ENCODE data around the gene CAPN11.

CAPN11 gene

DNA sequence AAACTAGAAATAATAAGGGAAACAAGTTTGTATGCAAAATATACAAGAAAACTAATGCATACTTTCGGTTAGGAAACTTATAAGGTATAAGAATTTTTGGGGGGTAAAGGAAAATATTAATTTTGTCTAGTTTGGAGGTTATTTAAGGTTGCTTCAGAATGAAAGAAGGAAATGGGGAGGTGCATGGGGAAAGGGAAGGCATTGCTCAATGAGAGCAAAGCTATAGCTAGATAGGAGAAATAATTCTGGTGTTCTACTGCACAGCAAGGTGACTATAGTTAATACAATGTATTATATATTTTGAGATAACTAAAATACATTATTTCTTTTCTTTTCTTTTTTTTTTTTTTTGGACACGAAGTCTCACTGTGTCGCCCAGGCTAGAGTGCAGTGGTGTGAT is 52.7 kb downstream of the CAPN11 start:
- no peak for DNase-seq (ENCODE audit: low read depth, low spot score)

GRCh38 chr6:44214307-44214706 is 55.7 kb downstream of the CAPN11 start:
- DNase-seq (ENCODE audit: low read depth, low spot score), result no peak

DNA sequence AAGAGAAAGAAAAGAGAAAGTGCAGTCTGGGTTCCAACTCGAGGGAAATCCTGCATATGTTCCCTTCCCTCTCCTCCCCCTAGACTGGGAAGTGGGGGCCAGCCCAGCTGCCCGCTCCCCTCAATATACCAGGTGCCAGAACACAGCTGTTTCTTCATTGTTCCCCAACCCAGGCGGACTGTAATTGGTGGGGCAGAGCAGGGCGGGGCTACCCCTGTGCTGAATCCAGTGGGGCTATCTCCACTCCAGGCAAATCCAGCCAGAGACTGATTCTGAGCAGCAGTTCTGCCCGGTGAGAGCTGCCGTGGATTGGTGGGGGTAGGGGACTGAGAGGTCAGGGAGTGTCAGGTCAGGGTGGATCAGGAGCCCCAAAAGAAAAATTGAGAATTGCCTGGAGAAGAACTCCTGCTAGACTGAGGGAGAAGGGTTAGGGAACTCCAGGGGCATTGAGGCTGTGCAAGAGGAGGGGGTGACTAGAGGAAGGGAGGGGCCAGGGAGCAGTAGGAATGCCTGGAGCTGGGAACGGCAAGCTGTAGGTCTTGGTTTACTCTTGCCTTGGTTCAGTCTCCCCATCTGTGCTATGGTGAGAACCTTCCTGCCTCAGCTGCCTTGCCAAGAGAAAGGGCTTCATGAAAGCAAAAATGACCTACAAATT is 58.2 kb downstream of the CAPN11 start, which contains the start of gene MYMX:
Gene MYMX (plus strand): TSS at position 250 of the 655 bp plus-strand sequence. CDS start 546 bp downstream, outside the sequence.
- no peak for DNase-seq (ENCODE audit: low read depth, low spot score)

- DNase-seq (ENCODE audit: low read depth, low spot score), result peak; percentile 76
Observed at GRCh38 chr6:44217332-44218143, 58.9 kb downstream of the CAPN11 start.

GRCh38 chr6:44219053-44219814 is 60.6 kb downstream of the CAPN11 start:
- DNase-seq (ENCODE audit: low read depth, low spot score), result peak; percentile 69

DNA sequence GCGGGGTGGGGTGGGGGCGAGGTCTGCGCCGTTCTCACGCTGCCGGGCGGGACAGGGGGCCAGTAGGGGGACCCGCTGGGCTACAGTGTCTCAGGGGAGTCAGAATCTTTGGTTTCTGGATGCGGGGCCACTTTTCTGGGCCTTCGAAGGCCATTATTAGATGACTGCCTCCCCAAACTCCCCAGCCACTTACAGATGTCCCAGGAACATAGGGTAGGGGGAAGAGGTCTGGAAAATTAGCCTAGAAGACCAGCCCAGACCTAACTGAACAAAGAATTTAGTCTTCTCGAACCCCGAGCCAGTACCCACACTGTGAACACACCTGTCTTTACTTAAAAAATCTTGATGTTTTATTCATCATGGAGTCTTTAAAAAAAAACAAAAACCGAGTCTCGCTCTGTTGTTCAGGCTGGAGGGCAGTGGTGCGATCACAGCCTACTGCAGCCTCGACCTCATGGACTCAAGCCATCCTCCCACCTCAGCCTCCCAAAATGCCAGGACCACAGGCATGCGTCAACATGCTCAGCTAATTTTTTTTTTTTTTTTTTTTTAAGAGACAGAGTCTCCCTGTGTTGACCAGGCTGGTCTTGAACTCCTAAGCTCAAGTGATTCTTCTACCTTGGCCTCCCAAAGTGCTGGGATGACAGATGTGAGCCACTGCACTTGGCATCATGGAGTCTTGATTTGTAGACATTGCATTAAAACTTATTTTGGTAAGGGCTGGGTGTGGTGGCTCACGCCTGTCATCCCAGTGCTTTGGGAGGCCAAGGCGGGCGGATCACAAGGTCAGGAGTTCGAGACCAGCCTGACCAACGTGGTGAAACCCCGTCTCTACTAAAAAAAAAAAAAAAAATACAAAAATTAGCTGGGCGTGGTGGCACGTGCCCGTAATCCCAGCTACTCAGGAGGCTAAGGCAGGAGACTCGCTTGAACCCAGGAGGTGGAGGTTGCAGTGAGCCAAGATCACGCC is 61.5 kb downstream of the CAPN11 start:
- DNase-seq (ENCODE audit: low read depth, low spot score), result no peak

GRCh38 chr6:44220913-44221290 is 62.3 kb downstream of the CAPN11 start:
- DNase-seq (ENCODE audit: low read depth, low spot score), result no peak

- peak; percentile 93 for DNase-seq (ENCODE audit: low read depth, low spot score)
Observed at GRCh38 chr6:44221291-44221960, 62.8 kb downstream of the CAPN11 start.

- DNase-seq (ENCODE audit: low read depth, low spot score), result no peak
Observed at GRCh38 chr6:44221961-44222335, 63.3 kb downstream of the CAPN11 start.

GRCh38 chr6:44222486-44223318 is 64.1 kb downstream of the CAPN11 start:
- no peak for DNase-seq (ENCODE audit: low read depth, low spot score)

DNA sequence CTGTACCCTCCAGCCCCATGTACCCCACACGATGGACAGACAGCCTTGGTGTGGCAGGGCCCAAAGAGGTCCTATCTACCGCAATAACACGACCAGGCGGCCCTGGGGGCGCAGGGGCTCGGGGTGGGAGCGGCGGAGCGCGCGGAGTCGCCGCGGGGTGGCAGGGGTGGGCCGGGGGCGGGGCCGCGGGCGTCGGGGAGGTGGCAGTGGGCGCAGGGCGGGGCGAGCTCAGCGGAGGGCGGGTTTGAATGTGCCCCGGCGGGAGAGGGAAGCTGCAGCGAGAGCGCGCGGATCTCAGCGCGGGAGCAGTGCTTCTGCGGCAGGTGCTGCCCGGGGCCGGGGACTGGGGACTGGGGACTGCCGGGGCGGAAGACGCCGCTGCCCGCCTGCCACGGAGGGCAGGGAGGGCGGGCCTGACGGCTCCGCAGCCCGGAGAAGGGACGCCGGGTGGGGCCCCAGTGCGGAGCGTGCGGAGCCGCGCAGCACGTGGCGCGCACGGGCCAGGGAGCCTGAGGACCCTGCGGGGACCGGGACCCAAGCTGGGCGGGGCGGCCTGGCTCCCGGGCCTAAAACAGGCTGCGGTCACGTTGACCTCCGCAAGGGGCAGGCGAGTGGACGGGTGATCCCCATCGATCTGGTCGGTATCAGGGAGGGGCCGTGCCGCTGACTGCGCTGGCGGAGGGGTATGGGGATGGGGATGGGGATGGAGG is 64.9 kb downstream of the CAPN11 start, which contains the start of gene SLC29A1:
Gene SLC29A1 (plus strand): TSS at position 277 of the 710 bp plus-strand sequence. CDS start 3,719 bp downstream, outside the sequence.
- DNase-seq (ENCODE audit: low read depth, low spot score), result peak; percentile 77

DNA sequence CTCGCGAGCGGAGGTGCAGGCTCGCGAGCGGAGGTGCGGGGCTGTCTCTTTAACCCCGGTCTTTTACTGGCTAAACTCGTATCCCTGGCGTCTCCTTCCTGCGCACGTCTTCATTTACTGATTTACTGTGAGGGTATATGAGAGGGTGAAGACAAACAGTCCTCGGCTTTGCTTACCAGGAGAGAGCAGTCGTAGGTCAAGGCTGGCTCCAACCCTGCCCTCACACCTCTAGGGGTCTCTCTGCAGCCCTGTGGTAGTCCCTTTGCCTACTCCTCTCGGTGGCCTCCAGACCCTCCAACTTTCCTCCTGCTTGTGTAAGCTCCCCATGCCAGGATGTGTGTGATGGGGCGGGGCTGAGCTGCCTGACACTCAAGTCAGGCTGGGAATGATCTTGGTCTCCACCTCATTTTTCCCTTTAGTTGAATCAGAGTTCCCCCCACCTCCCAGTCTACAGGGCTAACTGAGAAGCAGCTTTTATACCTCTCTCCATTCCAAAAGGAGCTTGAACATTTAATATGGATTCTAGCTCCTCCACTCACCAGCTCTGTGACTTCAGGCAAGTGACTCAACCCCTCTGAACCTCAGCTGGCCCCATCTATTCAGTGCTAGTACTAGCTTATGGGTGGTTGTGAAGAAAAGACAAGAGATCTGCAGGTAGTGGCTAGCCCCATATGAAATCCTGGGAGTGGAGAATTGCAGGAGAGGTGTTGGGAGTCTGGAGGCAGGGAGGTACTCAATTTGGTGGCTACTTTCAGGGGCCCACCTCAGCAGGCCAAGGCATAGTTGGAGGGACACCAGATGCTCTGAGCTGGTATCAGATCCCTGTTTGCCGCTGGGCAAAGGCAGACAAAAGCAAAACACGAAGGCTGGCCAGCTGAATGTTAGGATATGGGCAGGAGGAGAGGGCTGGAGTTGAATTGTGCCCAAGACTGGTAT is 65.7 kb downstream of the CAPN11 start:
- DNase-seq (ENCODE audit: low read depth, low spot score), result peak; percentile 28

DNA sequence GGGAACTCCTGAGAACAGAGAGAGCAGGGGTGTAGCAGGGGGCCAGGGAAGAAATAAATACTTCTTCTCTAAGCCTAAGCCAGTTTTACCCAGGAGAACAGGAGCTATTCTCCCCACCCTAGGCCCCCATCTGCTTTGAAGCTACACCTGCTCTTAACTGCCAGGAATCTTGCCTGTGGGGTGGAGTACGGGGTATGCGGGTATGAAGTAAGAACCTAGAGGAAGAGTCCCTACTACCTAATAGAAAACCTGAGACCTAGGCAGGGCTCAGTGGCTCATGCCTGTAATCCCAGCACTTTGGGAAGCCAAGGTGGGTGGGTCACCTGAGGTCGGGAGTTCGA is 66.3 kb downstream of the CAPN11 start:
- DNase-seq (ENCODE audit: low read depth, low spot score), result no peak

DNA sequence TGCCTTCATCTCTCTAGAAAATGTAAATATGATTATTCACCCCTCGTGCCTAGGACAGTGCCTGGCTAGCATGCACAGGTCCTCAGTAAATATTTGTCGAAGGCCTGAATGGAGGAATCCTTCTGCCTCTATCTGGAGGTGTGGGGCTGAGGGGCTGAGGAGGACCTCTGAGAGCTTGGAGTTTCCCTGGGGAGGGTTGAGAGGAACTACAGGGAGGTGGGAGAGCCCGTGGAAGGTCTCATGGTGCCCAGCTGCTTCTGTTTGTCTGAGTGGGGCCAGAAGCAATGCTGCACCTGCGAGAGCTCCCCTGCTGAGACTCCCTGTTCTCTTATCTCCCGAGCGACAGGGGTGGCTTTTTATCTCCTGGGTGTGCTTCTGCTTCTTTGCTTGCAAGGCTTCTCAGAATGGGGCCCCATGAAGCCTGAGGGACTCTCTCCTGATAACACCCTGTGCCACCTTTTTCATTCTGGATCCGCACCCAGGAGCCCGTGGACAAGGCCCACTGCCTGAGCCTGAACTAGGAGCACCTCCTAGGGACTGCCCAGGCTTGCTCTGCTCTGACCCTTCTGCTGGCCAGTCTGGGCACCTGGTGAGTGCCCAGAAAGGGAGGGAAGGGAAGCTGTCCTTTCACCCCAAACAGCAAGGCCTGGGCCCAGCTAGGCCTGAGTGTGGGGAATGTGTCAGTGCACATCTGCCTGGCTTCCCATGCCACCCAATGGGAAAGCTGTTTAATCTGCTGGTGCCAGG is 67.1 kb downstream of the CAPN11 start:
- DNase-seq (ENCODE audit: low read depth, low spot score), result no peak

- DNase-seq (ENCODE audit: low read depth, low spot score), result no peak
Observed at GRCh38 chr6:44226368-44227147, 67.9 kb downstream of the CAPN11 start.

DNA sequence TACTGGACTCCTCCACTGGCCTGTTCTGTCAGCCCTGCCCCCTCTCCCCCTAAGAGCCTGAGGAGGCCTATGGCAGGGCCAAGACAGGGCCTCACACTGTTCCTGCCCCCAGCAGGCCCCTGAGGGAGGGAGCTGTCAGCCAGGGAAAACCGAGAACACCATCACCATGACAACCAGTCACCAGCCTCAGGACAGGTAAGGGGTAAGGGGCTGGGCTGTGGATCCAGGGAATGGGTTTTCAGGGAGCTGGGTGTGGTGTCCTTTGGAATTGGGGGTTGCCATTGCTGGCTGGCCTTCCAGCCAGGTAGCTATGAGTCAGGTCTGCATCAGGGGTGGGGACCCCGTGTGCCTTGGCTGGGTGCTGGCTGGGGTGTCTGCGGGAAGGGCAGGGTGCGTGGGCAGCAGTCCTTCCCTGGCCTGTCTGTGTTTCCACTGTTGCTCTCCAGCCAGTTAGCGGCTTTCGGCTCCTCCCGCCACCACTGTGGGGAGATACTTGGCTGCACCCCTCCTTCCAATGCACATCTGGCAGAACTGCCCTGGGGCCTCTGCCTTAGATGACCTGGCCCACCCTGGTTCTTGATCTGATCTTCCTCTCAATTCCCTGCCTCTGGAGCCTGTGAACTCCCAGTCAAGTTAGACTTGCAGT is 68.7 kb downstream of the CAPN11 start:
- no peak for DNase-seq (ENCODE audit: low read depth, low spot score)

All from astrocyte of the hippocampus (primary cell).